ENCODE results near the gene TMEM62. TPM values are rescaled to one million over a fixed set of nuclear protein-coding genes. Genes with fewer than 3 reads are reported as not detected.

TMEM62 gene
- polyA plus RNA-seq, 2 donors: 7.6 to 12.8 TPM

Other genes with a start within 250 kb of the TMEM62 start
- 1 to 10 TPM; 1.2 to 1.5 TPM for gene TTBK2, start 212.8 kb upstream of the TMEM62 start, polyA plus RNA-seq
- 1 to 10 TPM; 2.3 to 2.7 TPM for gene UBR1, start 27.5 kb upstream of the TMEM62 start, polyA plus RNA-seq
- gene CCNDBP1, start 51.8 kb downstream of the TMEM62 start, polyA plus RNA-seq: 10 to 100 TPM; 48.0 to 57.4 TPM
- not detected for gene EPB42, start 87.4 kb downstream of the TMEM62 start, polyA plus RNA-seq
- gene TGM5, start 133.3 kb downstream of the TMEM62 start, polyA plus RNA-seq: 10 to 100 TPM in 1 of 2 donors, 1 to 10 TPM in 1; 9.5 to 12.9 TPM
- 1 to 10 TPM in 1 of 2 donors, under 1 TPM in 1; 0.05 to 5.3 TPM for gene TGM7, start 168.7 kb downstream of the TMEM62 start, polyA plus RNA-seq
- gene LCMT2, start 197.0 kb downstream of the TMEM62 start, polyA plus RNA-seq: 1 to 10 TPM; 5.0 to 5.5 TPM
- 1 to 10 TPM; 5.3 to 6.3 TPM for gene ZSCAN29, start 237.5 kb downstream of the TMEM62 start, polyA plus RNA-seq
- 1 to 10 TPM; 4.8 to 5.3 TPM for gene TUBGCP4, start 237.5 kb downstream of the TMEM62 start, polyA plus RNA-seq